GM23248 (cell line): ENCODE measurements around the gene NKAIN4.

Source experiments
- EZH2 ChIP-seq: fragments of 200-600 bp; sonication (generic); IDR thresholded peaks from 2 replicates; pipeline ENCODE4 v1.6.1; 2018; ENCODE audit warnings: antibody characterized with exemption, mild to moderate bottlenecking; ENCODE audit not compliant: insufficient read depth, poor library complexity, severe bottlenecking
- EZH2phosphoT487 ChIP-seq: fragments of 200-600 bp; sonication (generic); IDR thresholded peaks from 2 replicates; pipeline ENCODE4 v1.6.1; 2018; ENCODE audit warnings: antibody characterized with exemption, moderate library complexity, mild to moderate bottlenecking, low read depth; ENCODE audit not compliant: insufficient read depth

DNA sequence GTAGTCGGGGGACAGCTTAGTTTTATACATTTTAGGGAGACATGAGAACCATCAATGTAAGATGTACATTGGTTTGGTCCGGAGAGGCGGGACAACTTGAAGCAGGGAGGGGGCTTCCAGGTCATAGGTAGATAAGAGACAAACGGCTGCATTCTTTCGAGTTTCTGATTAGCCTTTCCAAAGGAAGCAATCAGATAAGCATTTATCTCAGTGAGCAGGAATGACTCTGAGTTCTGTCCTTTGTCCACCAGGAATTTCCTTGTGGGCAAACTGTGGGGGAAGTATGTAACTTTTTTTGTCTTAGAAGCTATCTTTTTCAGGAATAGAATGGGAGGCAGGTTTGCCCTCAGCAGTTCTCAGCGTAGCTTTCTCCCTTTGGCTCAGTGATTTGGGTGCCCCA lies 39.7 kb downstream of the NKAIN4 start:
- TF ChIP-seq EZH2phosphoT487 (no peak), EZH2 (no peak)
